Type B pancreatic cell (in vitro differentiated cells): Measurements from ENCODE around the gene GNG2. TPM values are rescaled to one million over a fixed set of nuclear protein-coding genes. Genes with fewer than 3 reads are reported as not detected.

Experiments used
- DNase-seq: peaks from one replicate; pipeline ENCODE4 v3.0.0; 2021; ENCODE audit warnings: mixed read lengths; ENCODE audit not compliant: unreplicated experiment; ENCODE audit errors: extremely low spot score
- H3K27ac Mint-ChIP-seq: 2 replicates; pipeline ENCODE4 v1.8.0; 2021; ENCODE audit warnings: mild to moderate bottlenecking, mixed read lengths
- H3K27me3 Mint-ChIP-seq: 2 replicates; pipeline ENCODE4 v1.8.0; 2021; ENCODE audit warnings: mixed read lengths
- H3K36me3 Mint-ChIP-seq: 2 replicates; pipeline ENCODE4 v1.8.0; 2021; ENCODE audit warnings: mixed read lengths
- H3K4me1 Mint-ChIP-seq: one replicate; pipeline ENCODE4 v1.8.0; 2021; ENCODE audit warnings: mixed read lengths; ENCODE audit not compliant: unreplicated experiment
- H3K4me3 Mint-ChIP-seq: 2 replicates; pipeline ENCODE4 v1.8.0; 2021; ENCODE audit warnings: mild to moderate bottlenecking, mixed read lengths
- H3K9me3 Mint-ChIP-seq: 2 replicates; pipeline ENCODE4 v1.8.0; 2021; ENCODE audit warnings: mixed read lengths
- CTCF ChIP-seq: fragments of 200-600 bp; sonication (generic); conservative IDR thresholded peaks from 2 replicates; pipeline ENCODE4 v1.5.0; 2021; ENCODE audit warnings: antibody characterized with exemption, mild to moderate bottlenecking
- total RNA-seq: library from RNA; stranded (reverse); gene quantifications from 2 replicates; pipeline ENCODE4 v1.2.1, GENCODE V29; 2021; ENCODE audit warnings: low replicate concordance

Gene GNG2
- total RNA-seq, 1 donor from 2014 or later, result 45.3 TPM

GRCh38 chr14:51828017-51828797, 32.2 kb upstream of the GNG2 start:
- no peak overlapping the region for H3K4me3 Mint-ChIP-seq
- no peaks in the 10 kb centered on the region for H3K4me1 Mint-ChIP-seq
- H3K27me3 Mint-ChIP-seq, result no peaks in the 10 kb centered on the region
- H3K9me3 Mint-ChIP-seq, result no peaks in the 10 kb centered on the region
- DNase-seq, result no peak
- TF ChIP-seq CTCF, result no peak
- no peaks in the 10 kb centered on the region for H3K36me3 Mint-ChIP-seq
- no peak overlapping the region for H3K27ac Mint-ChIP-seq

- no peak for DNase-seq
- Mint-ChIP-seq H3K27ac (no peak overlapping the region), H3K4me1 (no peaks in the 10 kb centered on the region), H3K36me3 (no peaks in the 10 kb centered on the region), H3K27me3 (peaks cover 3% of the 10 kb centered on the region), H3K9me3 (no peaks in the 10 kb centered on the region), H3K4me3 (no peak overlapping the region)
- TF ChIP-seq CTCF, result no peak
Observed at GRCh38 chr14:51834240-51834639, 26.2 kb upstream of the GNG2 start.

GRCh38 chr14:51836417-51836816, 24.0 kb upstream of the GNG2 start:
- H3K9me3 Mint-ChIP-seq, result no peaks in the 10 kb centered on the region
- H3K27ac Mint-ChIP-seq, result no peak overlapping the region
- TF ChIP-seq CTCF, result no peak
- no peaks in the 10 kb centered on the region for H3K36me3 Mint-ChIP-seq
- H3K27me3 Mint-ChIP-seq, result peaks cover 3% of the 10 kb centered on the region
- H3K4me3 Mint-ChIP-seq, result no peak overlapping the region
- H3K4me1 Mint-ChIP-seq, result no peaks in the 10 kb centered on the region
- no peak for DNase-seq

- no peak overlapping the region for H3K27ac Mint-ChIP-seq
- peaks cover 6% of the 10 kb centered on the region for H3K9me3 Mint-ChIP-seq
- H3K4me1 Mint-ChIP-seq, result peaks cover 16% of the 10 kb centered on the region
- DNase-seq, result no peak
- H3K4me3 Mint-ChIP-seq, result no peak overlapping the region
- H3K36me3 Mint-ChIP-seq, result no peaks in the 10 kb centered on the region
- peaks cover 3% of the 10 kb centered on the region for H3K27me3 Mint-ChIP-seq
- no peak for TF ChIP-seq CTCF
Observed at GRCh38 chr14:51844081-51844881, 16.1 kb upstream of the GNG2 start.

- peaks cover 6% of the 10 kb centered on the region for H3K9me3 Mint-ChIP-seq
- H3K27ac Mint-ChIP-seq, result no peak overlapping the region
- H3K36me3 Mint-ChIP-seq, result no peaks in the 10 kb centered on the region
- TF ChIP-seq CTCF, result no peak
- peaks cover 3% of the 10 kb centered on the region for H3K27me3 Mint-ChIP-seq
- no peak for DNase-seq
- no peak overlapping the region for H3K4me3 Mint-ChIP-seq
- peaks cover 16% of the 10 kb centered on the region for H3K4me1 Mint-ChIP-seq
Observed at GRCh38 chr14:51845811-51846210, 14.6 kb upstream of the GNG2 start.
